ENCODE results near the gene COL5A2. TPM values are rescaled to one million over a fixed set of nuclear protein-coding genes. Genes with fewer than 3 reads are reported as not detected.

Gene COL5A2
- 1.9 and 36.9 TPM in 2 replicates for total RNA-seq

GRCh38 chr2:189179570-189179950, at the start of gene COL5A2:
TSS of gene COL5A2 (minus strand) at chr2:189179761. CDS start at chr2:189179604, 157 bp downstream.

Other genes starting within 250 kb of the COL5A2 start
- gene COL3A1, start 205.4 kb downstream of the COL5A2 start, total RNA-seq: 0.43 and 2.7 TPM in 2 replicates